GM12878 (cell line): ENCODE measurements around the gene PAK2.

ENCODE experiments used
- ASH2L ChIP-seq: fragments of 300-600, 200-600 bp; sonication (generic); IDR thresholded peaks from 2 replicates; pipeline ENCODE4 v1.6.1; 2017; ENCODE audit warnings: low read depth, mild to moderate bottlenecking, borderline replicate concordance
- FOXK2 ChIP-seq: fragments of 450-650 bp; IDR thresholded peaks from 2 replicates; pipeline ENCODE4 v1.6.1; 2017; ENCODE audit warnings: mild to moderate bottlenecking, moderate library complexity
- NBN ChIP-seq: fragments of 450-650 bp; IDR thresholded peaks from 2 replicates; pipeline ENCODE4 v1.6.1; 2016
- POLR2AphosphoS5 ChIP-seq: IDR thresholded peaks from 2 replicates; pipeline ENCODE4 v1.6.1; 2011; ENCODE audit warnings: mild to moderate bottlenecking, low read length, inconsistent platforms
- SRF ChIP-seq, 2 experiments: IDR thresholded peaks; 2 replicates each; pipeline ENCODE4 v1.6.1; 2011; ENCODE audit warnings: low read depth in 2 of 2, low read length in 2 of 2, mild to moderate bottlenecking in 1 of 2, moderate library complexity in 1 of 2
- SUZ12 ChIP-seq: fragments of 200-600 bp; sonication (generic); IDR thresholded peaks from one replicate; pipeline ENCODE4 v1.6.1; 2018; ENCODE audit warnings: antibody characterized with exemption, mild to moderate bottlenecking; ENCODE audit not compliant: unreplicated experiment
- TCF7 ChIP-seq: IDR thresholded peaks from 2 replicates; pipeline ENCODE4 v1.6.1; 2014; ENCODE audit warnings: antibody characterized with exemption, borderline replicate concordance
- YBX1 ChIP-seq: fragments of 450-650 bp; IDR thresholded peaks from 2 replicates; pipeline ENCODE4 v1.6.1; 2016; ENCODE audit warnings: antibody characterized with exemption
- ZNF274 ChIP-seq: IDR thresholded peaks from one replicate; pipeline ENCODE4 v1.8.0; 2011; ENCODE audit not compliant: insufficient read length, insufficient read depth
- TF ChIP-seq, protein P1 (sequence below): IDR thresholded peaks from 2 replicates; pipeline ENCODE4 v1.6.1; 2012; ENCODE audit warnings: low read depth, low read length, improper control_type of control experiment
- TF ChIP-seq, protein P2 (sequence below), 3 experiments: IDR thresholded peaks in 2 of 3; conservative IDR thresholded peaks in 1 of 3; 2 replicates each; pipeline ENCODE4 v1.5.1; 2011; ENCODE audit warnings: low read depth in 3 of 3, low read length in 3 of 3, mild to moderate bottlenecking in 3 of 3, control low read depth in 2 of 3, moderate library complexity in 2 of 3, inconsistent platforms in 1 of 3, mixed read lengths in 1 of 3; ENCODE audit not compliant: control insufficient read depth in 2 of 3, insufficient read depth in 1 of 3; ENCODE audit errors: extremely low read depth in 1 of 3
- TF ChIP-seq, protein P3 (sequence below): IDR thresholded peaks from 2 replicates; pipeline ENCODE4 v1.6.1; 2012; ENCODE audit warnings: improper control_type of control experiment, low read depth, low read length; ENCODE audit not compliant: insufficient replicate concordance

DNA sequence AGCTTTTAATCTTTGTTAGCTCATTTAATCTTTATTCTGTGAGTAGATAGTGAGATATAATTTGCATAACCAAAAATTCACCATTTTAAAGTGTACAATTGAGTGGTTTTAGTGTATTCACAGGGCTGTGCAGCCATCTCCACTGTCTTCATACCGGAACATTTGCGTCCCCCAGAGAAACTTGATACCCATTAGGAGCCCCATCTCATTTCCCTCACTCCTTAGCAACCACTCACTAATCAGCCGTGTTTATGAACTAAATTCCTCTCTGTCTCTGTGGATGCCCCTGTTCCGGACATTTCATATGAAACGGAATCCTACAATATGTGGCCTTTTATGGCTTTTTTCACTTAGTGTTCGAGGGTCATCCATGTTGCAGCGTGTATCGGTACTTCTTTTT is 38.2 kb downstream of the PAK2 start:
- no peak for TF ChIP-seq TCF7
- TF ChIP-seq FOXK2: no peak
- TF ChIP-seq, protein P1, sequence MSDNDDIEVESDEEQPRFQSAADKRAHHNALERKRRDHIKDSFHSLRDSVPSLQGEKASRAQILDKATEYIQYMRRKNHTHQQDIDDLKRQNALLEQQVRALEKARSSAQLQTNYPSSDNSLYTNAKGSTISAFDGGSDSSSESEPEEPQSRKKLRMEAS: no peak
- no peak for TF ChIP-seq POLR2AphosphoS5
- TF ChIP-seq, protein P2, sequence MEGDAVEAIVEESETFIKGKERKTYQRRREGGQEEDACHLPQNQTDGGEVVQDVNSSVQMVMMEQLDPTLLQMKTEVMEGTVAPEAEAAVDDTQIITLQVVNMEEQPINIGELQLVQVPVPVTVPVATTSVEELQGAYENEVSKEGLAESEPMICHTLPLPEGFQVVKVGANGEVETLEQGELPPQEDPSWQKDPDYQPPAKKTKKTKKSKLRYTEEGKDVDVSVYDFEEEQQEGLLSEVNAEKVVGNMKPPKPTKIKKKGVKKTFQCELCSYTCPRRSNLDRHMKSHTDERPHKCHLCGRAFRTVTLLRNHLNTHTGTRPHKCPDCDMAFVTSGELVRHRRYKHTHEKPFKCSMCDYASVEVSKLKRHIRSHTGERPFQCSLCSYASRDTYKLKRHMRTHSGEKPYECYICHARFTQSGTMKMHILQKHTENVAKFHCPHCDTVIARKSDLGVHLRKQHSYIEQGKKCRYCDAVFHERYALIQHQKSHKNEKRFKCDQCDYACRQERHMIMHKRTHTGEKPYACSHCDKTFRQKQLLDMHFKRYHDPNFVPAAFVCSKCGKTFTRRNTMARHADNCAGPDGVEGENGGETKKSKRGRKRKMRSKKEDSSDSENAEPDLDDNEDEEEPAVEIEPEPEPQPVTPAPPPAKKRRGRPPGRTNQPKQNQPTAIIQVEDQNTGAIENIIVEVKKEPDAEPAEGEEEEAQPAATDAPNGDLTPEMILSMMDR (IDR thresholded peaks at IDR 0.05 in 2 of 3, conservative IDR thresholded peaks at IDR 0.05 in 1 of 3; ENCODE audit: control insufficient read depth in 2 of 3, extremely low read depth in 1 of 3, insufficient read depth in 1 of 3, low read depth in 3 of 3, low read length in 3 of 3): no peak
- TF ChIP-seq SRF (IDR thresholded peaks at IDR 0.05; ENCODE audit: low read depth in 2 of 2, low read length in 2 of 2): no peak
- TF ChIP-seq ASH2L: no peak
- no peak for TF ChIP-seq YBX1
- TF ChIP-seq NBN: no peak
- no peak for TF ChIP-seq ZNF274
- TF ChIP-seq SUZ12: no peak
- TF ChIP-seq, protein P3, sequence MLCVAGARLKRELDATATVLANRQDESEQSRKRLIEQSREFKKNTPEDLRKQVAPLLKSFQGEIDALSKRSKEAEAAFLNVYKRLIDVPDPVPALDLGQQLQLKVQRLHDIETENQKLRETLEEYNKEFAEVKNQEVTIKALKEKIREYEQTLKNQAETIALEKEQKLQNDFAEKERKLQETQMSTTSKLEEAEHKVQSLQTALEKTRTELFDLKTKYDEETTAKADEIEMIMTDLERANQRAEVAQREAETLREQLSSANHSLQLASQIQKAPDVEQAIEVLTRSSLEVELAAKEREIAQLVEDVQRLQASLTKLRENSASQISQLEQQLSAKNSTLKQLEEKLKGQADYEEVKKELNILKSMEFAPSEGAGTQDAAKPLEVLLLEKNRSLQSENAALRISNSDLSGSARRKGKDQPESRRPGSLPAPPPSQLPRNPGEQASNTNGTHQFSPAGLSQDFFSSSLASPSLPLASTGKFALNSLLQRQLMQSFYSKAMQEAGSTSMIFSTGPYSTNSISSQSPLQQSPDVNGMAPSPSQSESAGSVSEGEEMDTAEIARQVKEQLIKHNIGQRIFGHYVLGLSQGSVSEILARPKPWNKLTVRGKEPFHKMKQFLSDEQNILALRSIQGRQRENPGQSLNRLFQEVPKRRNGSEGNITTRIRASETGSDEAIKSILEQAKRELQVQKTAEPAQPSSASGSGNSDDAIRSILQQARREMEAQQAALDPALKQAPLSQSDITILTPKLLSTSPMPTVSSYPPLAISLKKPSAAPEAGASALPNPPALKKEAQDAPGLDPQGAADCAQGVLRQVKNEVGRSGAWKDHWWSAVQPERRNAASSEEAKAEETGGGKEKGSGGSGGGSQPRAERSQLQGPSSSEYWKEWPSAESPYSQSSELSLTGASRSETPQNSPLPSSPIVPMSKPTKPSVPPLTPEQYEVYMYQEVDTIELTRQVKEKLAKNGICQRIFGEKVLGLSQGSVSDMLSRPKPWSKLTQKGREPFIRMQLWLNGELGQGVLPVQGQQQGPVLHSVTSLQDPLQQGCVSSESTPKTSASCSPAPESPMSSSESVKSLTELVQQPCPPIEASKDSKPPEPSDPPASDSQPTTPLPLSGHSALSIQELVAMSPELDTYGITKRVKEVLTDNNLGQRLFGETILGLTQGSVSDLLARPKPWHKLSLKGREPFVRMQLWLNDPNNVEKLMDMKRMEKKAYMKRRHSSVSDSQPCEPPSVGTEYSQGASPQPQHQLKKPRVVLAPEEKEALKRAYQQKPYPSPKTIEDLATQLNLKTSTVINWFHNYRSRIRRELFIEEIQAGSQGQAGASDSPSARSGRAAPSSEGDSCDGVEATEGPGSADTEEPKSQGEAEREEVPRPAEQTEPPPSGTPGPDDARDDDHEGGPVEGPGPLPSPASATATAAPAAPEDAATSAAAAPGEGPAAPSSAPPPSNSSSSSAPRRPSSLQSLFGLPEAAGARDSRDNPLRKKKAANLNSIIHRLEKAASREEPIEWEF: no peak
